HS-5 (cell line): Measurements from ENCODE around the gene INKA1.
A peak's percentile ranks its signal among the peaks of the same experiment; 100 is the strongest.

Experiments used
- DNase-seq: peaks from one replicate; pipeline ENCODE4 v3.0.0-alpha.2; 2012; ENCODE audit warnings: low read depth

INKA1 gene

DNA sequence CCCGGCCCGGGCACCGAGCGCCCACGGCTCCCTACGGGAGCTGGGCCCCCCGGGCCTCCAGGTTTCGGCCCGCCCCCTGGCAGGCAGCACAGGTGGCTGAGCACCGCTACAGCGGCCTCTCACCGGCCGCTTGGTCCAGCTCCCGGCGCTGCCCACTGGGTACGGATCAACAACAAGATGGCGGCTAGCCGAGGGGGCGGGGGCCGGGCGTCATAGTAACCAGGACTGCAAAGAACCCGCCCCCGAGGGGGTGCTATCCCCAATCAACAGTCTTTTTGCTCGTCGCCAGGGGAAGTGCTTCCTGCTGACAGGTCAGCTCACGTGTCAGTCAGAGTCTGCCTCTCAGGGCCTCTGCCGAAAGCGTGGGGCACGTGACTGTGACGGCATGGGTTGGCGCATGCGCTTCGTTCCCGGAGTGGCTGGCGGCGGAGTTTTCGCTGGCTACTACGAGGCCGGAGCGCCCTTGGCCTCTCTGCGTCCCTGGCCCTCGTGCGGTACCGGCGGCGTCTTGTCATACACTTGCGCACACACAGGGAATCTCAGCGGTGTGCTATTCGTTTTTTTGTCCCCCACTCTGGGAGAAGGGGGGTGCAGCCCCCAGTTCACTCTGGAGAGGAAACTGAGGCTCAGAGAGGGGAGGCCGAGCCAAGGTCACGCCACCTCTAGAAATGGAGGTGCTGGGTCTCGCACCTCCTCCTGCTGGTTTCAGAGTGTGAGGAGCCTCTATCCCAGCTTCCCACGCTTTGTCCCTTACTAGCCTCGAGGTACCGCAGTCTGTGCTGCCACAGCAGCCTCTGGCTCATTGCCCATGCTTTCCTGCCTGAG lies 16.5 kb upstream of the INKA1 start, which contains the start of gene IP6K1:
TSS of gene IP6K1 (minus strand) at position 186 of the 825 bp plus-strand sequence. CDS start 38,502 bp downstream, outside the sequence.
- DNase-seq: peak; percentile 99

GRCh38 chr3:49787182-49787464 lies 15.9 kb upstream of the INKA1 start:
- no peak for DNase-seq

GRCh38 chr3:49787536-49787935 lies 15.5 kb upstream of the INKA1 start:
- no peak for DNase-seq

- DNase-seq: no peak
Observed at GRCh38 chr3:49788056-49788455, 15.0 kb upstream of the INKA1 start.

DNA sequence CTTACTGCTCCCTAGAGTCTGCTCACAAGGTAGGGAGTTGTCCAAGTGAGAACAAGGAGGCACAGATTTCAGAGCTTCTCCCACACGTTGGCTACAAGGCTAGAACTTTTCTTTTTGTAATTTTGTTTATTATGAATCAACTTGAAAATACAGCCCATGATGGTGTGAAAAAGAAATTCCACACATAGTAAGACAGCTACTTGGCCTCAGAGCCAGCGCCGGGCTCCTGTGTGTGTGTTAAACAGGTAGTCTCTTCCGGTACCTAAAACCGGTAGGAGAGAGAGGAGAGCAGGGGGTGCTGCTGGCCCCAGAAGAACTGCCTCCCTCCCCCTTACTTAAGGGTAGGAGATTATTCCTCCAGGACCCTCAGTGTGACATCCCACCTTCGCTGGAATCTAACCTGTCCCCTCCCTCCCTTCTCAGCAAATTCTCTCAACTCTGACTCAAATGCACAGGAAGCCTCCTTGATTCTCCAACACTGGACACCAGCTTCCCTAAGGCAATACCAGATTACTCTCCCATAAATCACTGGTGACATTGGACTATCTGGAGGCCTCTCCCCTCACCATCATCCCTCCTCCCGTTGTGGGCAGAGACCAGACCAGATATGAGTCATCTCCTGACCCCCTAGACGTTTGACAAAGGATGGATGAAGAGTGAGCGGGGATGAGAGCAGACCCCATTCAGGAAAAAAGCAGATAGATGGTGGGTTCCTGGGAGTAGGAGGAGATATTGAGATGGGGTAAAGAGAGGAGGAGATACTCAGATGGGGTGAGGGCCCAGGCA lies 12.2 kb upstream of the INKA1 start:
- DNase-seq: no peak

DNA sequence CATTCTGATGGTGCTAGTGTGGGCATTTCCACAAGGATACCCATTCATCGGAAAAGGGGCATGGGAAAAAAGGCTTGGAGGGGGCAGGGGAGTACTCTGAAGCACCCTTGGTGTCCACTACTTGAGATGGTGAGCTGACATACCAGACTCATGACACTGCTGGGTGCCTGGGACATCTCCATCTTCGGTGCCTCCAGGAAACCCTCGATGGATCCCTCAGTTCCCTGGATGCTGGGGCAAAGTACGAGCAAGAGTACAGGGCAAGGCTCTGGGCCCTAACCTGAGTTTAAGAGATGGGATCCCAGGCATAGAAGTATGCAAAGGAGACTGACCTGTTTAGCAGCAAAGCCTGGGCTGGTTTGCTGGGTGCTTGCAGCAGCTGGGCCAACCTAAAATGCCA lies 11.5 kb upstream of the INKA1 start:
- DNase-seq: no peak

GRCh38 chr3:49792371-49793150 lies 10.5 kb upstream of the INKA1 start:
- no peak for DNase-seq

GRCh38 chr3:49793486-49794085 lies 9.5 kb upstream of the INKA1 start:
- no peak for DNase-seq

GRCh38 chr3:49794431-49794830 lies 8.6 kb upstream of the INKA1 start:
- DNase-seq: no peak

GRCh38 chr3:49794926-49795905 lies 7.8 kb upstream of the INKA1 start:
- no peak for DNase-seq

DNA sequence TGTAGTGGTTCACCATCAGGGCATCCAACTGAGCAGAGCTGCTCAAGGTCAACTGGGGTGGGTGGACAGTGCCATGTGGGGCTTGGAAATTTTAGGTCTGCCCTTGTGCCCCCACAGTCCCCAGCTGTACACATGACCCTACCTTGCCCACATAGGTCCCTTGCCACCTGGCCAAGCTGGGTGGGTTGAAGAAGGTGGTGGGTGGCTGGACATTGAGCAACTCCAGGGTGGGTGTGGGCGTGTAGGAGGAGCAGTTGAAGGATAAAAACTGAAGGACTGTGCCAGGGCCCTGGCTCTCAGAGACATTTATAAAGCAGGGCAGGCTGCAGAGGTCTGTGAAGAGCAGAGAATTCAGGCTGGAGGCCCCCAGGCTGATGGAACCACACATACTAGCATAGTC lies 4.0 kb upstream of the INKA1 start:
- no peak for DNase-seq

GRCh38 chr3:49799761-49800160 lies 3.3 kb upstream of the INKA1 start, which contains the start of gene CDHR4:
Gene CDHR4, minus strand, starts transcription at chr3:49799873. Its CDS starts 61 bp downstream, at chr3:49799812.
- peak; percentile 43 for DNase-seq

GRCh38 chr3:49801160-49801559 lies 1.9 kb upstream of the INKA1 start:
- DNase-seq: no peak

DNA sequence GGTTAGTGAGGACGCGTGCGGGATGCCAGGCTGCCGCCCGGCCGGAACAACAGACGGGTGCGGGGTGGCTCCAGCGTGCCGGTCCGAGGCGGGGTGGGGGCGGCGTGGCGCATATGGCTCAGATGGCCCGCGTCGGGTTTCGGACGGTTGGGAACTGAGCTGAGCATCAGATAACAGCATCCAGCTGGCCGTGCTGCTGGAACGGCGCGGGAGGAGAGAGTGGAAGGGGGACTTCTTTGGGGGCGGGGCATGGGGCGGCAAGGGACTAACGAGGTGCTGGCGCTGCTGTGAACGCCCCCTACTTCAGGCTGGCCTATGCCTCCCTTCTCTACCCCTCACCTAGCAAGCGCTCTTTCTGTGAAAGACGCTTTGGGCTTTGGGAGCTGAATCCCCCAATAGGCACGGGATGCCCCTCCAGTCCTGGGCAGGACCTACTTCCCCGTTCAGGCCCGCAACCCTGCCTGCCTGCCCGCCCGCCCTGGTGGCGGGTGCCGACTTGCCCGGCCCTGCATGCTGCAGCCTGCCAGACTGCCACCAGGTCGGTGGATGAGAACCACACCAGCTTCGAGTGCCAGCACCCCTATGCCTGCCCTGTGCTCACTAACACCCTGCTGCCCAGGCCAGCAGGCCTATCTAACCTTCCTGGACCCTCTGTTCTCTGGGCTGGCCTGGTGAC lies 542 bp downstream of the INKA1 start:
- DNase-seq: no peak

DNA sequence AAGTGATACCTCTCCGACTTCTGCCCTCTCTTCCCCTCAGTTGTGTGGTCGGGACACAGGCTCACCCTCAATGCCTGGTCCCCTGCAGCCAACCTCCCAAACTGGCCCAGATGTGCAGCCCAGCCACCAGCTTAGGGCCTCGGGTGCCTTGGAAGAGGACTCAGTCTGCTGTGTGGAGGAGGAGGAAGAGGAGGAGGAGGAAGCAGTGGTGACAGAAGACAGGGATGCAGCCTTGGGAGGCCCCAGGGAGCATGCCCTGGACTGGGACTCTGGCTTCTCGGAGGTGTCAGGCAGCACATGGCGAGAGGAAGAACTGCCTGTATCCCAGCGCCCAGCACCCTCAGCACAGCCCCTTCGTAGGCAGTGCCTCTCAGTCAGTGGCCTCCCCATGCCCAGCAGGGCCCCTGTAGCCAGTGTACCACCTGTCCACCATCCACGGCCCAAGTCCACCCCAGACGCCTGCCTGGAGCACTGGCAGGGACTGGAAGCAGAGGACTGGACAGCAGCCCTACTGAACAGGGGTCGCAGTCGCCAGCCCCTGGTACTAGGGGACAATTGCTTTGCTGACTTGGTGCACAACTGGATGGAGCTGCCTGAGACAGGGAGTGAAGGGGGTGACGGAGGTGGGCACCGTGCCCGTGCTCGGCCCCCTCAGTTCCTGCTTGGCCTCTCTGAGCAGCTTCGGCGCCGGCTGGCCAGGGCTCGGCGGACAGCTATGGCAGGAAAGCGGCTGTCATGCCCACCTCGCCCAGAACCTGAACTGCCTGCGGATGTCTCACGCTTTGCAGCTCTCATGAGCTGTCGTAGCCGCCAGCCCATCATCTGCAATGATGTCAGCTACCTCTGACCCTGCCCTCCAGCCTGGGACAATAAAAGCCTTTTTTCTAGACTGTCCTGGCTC lies 1.3 kb downstream of the INKA1 start:
- DNase-seq: no peak

DNA sequence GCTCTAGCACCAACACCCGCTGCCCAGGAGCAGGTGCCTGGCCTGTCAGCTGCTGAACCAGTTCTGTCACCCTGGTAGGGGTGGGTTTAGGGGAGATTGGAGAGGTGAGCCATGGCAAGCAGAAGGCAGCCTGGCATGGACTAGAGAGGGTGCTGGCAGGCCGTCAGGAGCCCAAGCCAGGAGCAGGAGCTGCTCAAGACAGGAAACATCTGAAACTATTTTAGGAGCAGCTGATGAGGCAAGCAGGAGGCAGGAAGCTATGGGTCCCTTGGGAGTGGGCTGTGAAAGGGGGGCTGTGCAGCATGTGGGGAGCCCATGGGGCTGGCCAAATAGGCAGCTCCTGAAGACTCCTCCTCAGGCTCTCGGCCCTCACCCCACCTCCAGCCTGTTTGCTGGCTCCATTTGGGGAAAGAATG lies 2.3 kb downstream of the INKA1 start:
- DNase-seq: peak; percentile 51

DNA sequence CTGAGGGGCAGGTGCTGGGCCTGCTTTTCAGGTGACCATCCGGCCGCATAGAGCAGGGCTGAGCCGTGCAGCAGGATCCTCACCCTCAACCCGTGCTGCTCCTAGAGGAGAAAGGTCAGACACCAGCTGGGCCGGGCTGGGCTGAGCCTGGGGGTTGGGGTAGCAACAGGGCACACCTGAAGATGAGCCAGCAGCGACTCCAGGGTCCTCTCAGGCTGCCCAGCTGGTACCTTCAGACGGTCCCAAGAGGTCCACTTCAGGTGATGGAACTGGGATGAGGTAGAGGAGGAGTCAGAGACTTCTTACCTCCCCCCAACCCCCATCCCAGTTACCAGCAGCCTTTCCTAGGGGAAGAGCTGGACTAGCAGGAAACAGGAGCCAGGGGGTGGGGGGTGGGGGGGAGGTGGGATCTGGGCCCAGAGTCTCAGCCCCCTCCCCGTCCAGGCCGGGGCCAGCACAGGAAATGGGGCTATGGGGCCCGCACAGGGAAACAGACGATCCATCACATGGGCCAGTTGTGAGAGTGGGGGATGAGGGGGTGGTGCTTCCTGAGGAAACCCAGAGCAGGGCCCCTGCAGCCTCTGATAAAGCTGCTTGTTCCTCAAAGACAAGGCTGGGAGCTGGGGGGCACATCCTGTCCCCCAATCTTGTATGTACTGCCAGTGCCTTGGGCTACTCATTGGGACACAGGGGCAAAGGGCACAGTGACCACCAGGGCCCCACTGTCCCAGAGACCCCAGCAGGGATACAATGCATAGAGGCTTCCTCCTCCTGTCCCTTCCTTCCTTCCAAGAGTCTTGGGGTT lies 3.0 kb downstream of the INKA1 start:
- DNase-seq: no peak

DNA sequence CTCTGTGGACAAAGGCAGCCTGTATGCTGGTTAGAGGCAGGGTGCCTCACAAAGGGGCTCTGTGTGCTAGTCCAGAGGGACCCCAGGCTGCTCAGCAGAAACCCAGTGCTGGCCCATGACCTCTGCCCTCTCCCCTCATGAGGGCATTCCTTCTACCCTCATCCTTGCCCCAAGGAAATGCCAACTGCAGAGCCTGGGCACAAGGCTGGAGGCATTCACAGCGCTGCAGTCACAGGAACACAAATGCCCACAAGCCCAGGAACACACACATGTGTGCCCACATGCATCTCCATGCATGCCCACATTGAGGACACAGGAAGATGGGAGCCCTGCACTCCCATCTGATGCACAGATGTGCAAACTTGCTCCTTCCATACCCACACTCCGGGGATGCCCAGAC lies 3.8 kb downstream of the INKA1 start:
- no peak for DNase-seq
